Measurements from ENCODE around the gene LRRC49.
"Not testable (repeated sequence)": the region's sequence is repeated elsewhere in the genome, so short reads cannot be mapped to it uniquely, and the experiment has no call there.

DNA sequence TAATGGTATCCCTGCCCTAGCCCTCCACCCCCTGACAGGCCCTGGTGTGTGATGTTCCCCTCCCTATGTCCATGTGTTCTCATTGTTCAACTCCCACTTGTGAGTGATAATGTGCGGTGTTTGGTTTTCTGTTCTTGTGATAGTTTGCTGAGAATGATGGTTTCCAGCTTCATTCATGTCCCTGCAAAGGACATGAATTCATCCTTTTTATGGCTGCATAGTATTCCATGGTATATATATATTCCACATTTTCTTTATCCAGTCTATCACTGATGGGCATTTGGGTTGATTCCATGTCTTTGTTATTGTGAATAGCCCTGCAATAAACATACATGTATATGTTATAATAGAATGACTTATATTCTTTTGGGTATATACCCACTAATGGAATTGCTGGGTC is 142.9 kb downstream of the LRRC49 start:
- TF ChIP-seq ZFP3 (CRISPR knock-in tag; IDR thresholded peaks at IDR 0.05); ARNTL (CRISPR knock-in tag; IDR thresholded peaks at IDR 0.05; ENCODE audit: borderline replicate concordance, low read depth); ZNF8 (CRISPR knock-in tag; IDR thresholded peaks at IDR 0.05); ESRRG (CRISPR knock-in tag; IDR thresholded peaks at IDR 0.05); ISL1 (CRISPR knock-in tag; IDR thresholded peaks at IDR 0.05); ZC3H10 (CRISPR knock-in tag; IDR thresholded peaks at IDR 0.05); BACH2 (CRISPR knock-in tag; IDR thresholded peaks at IDR 0.05; ENCODE audit: borderline replicate concordance); SNAI2 (CRISPR knock-in tag; IDR thresholded peaks at IDR 0.05): not testable (repeated sequence)
- TF ChIP-seq, protein P1, sequence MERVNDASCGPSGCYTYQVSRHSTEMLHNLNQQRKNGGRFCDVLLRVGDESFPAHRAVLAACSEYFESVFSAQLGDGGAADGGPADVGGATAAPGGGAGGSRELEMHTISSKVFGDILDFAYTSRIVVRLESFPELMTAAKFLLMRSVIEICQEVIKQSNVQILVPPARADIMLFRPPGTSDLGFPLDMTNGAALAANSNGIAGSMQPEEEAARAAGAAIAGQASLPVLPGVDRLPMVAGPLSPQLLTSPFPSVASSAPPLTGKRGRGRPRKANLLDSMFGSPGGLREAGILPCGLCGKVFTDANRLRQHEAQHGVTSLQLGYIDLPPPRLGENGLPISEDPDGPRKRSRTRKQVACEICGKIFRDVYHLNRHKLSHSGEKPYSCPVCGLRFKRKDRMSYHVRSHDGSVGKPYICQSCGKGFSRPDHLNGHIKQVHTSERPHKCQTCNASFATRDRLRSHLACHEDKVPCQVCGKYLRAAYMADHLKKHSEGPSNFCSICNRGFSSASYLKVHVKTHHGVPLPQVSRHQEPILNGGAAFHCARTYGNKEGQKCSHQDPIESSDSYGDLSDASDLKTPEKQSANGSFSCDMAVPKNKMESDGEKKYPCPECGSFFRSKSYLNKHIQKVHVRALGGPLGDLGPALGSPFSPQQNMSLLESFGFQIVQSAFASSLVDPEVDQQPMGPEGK (CRISPR knock-in tag; IDR thresholded peaks at IDR 0.05; ENCODE audit: borderline replicate concordance), result not testable (repeated sequence)
- TF ChIP-seq, protein P2, sequence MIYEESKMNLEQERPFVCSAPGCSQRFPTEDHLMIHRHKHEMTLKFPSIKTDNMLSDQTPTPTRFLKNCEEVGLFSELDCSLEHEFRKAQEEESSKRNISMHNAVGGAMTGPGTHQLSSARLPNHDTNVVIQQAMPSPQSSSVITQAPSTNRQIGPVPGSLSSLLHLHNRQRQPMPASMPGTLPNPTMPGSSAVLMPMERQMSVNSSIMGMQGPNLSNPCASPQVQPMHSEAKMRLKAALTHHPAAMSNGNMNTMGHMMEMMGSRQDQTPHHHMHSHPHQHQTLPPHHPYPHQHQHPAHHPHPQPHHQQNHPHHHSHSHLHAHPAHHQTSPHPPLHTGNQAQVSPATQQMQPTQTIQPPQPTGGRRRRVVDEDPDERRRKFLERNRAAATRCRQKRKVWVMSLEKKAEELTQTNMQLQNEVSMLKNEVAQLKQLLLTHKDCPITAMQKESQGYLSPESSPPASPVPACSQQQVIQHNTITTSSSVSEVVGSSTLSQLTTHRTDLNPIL (CRISPR knock-in tag; IDR thresholded peaks at IDR 0.05; ENCODE audit: low read depth), result not testable (repeated sequence)
- TF ChIP-seq, protein P3, sequence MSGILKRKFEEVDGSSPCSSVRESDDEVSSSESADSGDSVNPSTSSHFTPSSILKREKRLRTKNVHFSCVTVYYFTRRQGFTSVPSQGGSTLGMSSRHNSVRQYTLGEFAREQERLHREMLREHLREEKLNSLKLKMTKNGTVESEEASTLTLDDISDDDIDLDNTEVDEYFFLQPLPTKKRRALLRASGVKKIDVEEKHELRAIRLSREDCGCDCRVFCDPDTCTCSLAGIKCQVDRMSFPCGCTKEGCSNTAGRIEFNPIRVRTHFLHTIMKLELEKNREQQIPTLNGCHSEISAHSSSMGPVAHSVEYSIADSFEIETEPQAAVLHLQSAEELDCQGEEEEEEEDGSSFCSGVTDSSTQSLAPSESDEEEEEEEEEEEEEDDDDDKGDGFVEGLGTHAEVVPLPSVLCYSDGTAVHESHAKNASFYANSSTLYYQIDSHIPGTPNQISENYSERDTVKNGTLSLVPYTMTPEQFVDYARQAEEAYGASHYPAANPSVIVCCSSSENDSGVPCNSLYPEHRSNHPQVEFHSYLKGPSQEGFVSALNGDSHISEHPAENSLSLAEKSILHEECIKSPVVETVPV (CRISPR knock-in tag; IDR thresholded peaks at IDR 0.05), result not testable (repeated sequence)
- TF ChIP-seq, protein P4, sequence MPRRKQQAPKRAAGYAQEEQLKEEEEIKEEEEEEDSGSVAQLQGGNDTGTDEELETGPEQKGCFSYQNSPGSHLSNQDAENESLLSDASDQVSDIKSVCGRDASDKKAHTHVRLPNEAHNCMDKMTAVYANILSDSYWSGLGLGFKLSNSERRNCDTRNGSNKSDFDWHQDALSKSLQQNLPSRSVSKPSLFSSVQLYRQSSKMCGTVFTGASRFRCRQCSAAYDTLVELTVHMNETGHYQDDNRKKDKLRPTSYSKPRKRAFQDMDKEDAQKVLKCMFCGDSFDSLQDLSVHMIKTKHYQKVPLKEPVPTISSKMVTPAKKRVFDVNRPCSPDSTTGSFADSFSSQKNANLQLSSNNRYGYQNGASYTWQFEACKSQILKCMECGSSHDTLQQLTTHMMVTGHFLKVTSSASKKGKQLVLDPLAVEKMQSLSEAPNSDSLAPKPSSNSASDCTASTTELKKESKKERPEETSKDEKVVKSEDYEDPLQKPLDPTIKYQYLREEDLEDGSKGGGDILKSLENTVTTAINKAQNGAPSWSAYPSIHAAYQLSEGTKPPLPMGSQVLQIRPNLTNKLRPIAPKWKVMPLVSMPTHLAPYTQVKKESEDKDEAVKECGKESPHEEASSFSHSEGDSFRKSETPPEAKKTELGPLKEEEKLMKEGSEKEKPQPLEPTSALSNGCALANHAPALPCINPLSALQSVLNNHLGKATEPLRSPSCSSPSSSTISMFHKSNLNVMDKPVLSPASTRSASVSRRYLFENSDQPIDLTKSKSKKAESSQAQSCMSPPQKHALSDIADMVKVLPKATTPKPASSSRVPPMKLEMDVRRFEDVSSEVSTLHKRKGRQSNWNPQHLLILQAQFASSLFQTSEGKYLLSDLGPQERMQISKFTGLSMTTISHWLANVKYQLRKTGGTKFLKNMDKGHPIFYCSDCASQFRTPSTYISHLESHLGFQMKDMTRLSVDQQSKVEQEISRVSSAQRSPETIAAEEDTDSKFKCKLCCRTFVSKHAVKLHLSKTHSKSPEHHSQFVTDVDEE (CRISPR knock-in tag; IDR thresholded peaks at IDR 0.05), result not testable (repeated sequence)
